Measurements from ENCODE around the gene CCDC9B.

The CCDC9B gene

DNA sequence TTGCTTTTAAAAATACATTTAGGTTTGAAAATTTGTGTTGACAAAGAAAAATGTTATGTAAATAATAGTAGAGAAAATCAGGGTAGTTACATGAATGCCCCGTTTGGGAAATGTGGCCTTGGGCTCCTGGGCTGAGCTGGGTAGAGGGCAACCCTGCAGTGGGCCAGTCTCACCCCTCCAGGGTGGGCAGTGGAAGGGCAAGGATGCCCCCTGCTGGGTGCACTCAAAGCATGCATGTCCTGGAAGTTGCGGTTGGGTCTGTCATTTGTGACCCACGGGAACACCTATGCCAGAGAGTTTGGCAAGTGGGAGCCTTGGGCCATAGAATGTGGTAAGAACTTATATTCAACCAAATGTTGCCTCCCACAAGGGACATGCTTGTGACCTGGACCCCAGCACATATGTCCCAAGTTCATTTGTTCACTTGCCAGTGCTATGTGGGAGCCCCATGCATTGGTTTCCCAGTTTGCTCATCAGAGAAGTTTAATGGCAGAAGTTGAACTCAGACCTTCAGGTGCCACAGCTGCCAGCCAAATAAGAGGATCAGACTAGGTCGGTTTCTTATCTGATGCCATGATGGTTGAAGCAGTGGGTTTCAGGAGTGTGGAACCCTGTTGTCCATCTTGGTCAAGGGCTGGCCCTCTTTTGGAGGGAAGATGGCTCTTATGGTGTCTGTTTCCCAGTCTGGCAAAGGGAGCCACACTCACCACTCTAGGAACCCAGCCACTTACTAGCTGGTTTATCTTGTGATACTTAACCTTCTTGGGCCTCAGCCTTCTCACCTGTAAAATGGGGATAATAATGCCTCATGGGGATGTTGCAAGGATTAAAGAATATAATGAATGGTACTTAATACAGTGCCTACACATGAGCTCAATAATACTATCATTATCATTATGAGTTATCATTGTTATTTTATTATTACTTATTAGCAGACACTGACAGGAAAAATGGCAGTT lies 30.5 kb downstream of the CCDC9B start:
- H3K4me3 ChIP-seq (ENCODE audit: low read depth, low read length): no peak overlapping the region
- DNase-seq (ENCODE audit: low read depth, low spot score): no peak
- ChIA-PET CTCF (interaction anchor here (0.7 to 24.3 kb wide), 14 partner anchors 9 to 279 kb away, joined by 3 to 500 read pairs (median 13); partner anchors contain the start of genes ANKRD63, CCDC9B, INAFM2 and IVD), POLR2A (no interaction called here)
- TF ChIP-seq, protein P1, sequence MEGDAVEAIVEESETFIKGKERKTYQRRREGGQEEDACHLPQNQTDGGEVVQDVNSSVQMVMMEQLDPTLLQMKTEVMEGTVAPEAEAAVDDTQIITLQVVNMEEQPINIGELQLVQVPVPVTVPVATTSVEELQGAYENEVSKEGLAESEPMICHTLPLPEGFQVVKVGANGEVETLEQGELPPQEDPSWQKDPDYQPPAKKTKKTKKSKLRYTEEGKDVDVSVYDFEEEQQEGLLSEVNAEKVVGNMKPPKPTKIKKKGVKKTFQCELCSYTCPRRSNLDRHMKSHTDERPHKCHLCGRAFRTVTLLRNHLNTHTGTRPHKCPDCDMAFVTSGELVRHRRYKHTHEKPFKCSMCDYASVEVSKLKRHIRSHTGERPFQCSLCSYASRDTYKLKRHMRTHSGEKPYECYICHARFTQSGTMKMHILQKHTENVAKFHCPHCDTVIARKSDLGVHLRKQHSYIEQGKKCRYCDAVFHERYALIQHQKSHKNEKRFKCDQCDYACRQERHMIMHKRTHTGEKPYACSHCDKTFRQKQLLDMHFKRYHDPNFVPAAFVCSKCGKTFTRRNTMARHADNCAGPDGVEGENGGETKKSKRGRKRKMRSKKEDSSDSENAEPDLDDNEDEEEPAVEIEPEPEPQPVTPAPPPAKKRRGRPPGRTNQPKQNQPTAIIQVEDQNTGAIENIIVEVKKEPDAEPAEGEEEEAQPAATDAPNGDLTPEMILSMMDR (IDR thresholded peaks at IDR 0.05; ENCODE audit: insufficient read depth, low read length, missing control alignments): peak; percentile 67

- no peak overlapping the region for H3K4me3 ChIP-seq (ENCODE audit: low read depth, low read length)
- CTCF ChIA-PET: interaction anchor here (0.7 to 24.3 kb wide), 12 partner anchors 8 to 280 kb away, joined by 3 to 500 read pairs (median 16); partner anchors contain the start of genes ANKRD63, CCDC9B, INAFM2 and IVD
- DNase-seq (ENCODE audit: low read depth, low spot score): no peak
- TF ChIP-seq, protein P1 (IDR thresholded peaks at IDR 0.05; ENCODE audit: insufficient read depth, low read length, missing control alignments): no peak
- POLR2A ChIA-PET: no interaction called here
Observed at GRCh38 chr15:40309344-40309862, 31.3 kb downstream of the CCDC9B start.

DNA sequence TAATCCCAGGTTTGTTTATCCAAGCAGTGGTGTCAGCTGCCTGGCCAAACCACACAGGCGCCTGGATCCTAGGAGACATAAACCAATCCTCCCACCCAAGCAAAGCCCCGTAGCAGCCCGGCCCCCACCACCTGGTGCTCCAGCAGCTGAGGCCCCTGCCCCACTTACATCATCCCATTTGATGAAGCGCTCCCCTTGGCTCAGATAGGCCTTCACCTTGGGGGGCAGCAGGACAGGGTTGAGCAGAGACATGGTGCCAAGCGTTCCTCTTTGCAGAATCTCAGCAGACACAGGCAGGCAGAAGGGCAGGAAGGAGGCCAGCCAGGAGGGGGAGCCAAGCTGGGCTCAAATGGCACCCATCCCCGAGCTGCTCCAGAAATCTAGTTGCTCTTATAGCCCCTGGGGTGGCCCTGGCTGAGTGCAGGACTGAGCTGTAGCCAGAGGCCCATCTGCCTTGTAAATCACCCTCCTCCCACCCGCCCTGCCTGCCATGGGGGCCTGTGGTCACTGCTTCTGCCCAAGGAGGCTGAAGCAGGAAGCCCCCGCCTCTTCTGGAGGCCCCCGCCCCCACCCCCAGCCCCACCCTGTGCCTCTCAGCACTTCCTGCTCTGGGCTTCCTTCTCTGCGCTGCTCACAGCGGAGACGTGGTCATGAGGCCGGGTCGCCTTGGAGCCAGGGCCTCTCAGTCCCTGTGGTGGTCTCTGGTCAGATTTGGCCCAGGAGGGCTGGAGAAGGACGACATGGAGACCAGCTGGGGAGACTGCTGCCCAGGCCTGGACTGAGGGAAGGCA lies 33.1 kb downstream of the CCDC9B start, which contains the start of gene PLCB2:
Gene PLCB2 (minus strand): TSS at position 515 of the 791 bp plus-strand sequence. CDS start 263 bp downstream, at position 252.
- CTCF ChIA-PET: interaction anchor here (1.5 to 24.3 kb wide), 7 partner anchors 12 to 98 kb away, joined by 3 to 500 read pairs (median 146); partner anchors contain the start of genes ANKRD63, CCDC9B, INAFM2 and IVD
- no peak within 1 kb of the TSS for H3K4me3 ChIP-seq (ENCODE audit: low read depth, low read length)
- TF ChIP-seq, protein P1 (IDR thresholded peaks at IDR 0.05; ENCODE audit: insufficient read depth, low read length, missing control alignments): peak; percentile 52
- DNase-seq (ENCODE audit: low read depth, low spot score): no peak
- POLR2A ChIA-PET: no interaction called here

GRCh38 chr15:40306908-40307307 lies 33.8 kb downstream of the CCDC9B start:
- POLR2A ChIA-PET: no interaction called here
- TF ChIP-seq, protein P1 (IDR thresholded peaks at IDR 0.05; ENCODE audit: insufficient read depth, low read length, missing control alignments): no peak
- no peak overlapping the region for H3K4me3 ChIP-seq (ENCODE audit: low read depth, low read length)
- DNase-seq (ENCODE audit: low read depth, low spot score): no peak
- CTCF ChIA-PET: interaction anchor here (1.5 to 24.3 kb wide), 7 partner anchors 13 to 260 kb away, joined by 3 to 500 read pairs (median 146); partner anchors contain the start of genes ANKRD63, CCDC9B and INAFM2

DNA sequence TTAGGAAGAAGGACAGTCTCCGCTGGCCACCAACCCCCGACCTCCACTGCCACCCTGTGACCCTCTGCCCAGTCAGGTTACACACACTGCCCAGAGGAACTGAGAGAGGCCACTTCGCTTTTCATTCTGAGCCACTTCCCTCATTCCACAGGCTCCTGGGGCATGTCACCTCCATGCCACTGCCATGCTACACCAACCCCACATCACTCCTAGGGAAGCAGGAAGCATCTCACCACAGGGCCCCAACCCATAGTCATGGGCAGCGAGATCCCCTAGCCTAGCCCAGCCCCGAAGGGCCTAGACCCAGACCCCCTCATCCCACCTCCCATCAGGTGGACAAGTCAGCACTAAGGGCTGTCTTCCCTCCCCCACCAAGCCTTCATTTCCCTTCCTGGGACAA lies 34.4 kb downstream of the CCDC9B start:
- H3K4me3 ChIP-seq (ENCODE audit: low read depth, low read length): no peak overlapping the region

More for the DNA sequence above, 34.4 kb downstream of the CCDC9B start:
- no peak for DNase-seq (ENCODE audit: low read depth, low spot score)
- TF ChIP-seq, protein P1 (IDR thresholded peaks at IDR 0.05; ENCODE audit: insufficient read depth, low read length, missing control alignments): no peak
- CTCF ChIA-PET: interaction anchor here (1.5 to 24.3 kb wide), 8 partner anchors 14 to 259 kb away, joined by 3 to 500 read pairs (median 90); partner anchors contain the start of genes ANKRD63, CCDC9B and INAFM2
- POLR2A ChIA-PET: no interaction called here

Measured in AG04449 (cell line).